ENCODE data around the gene EPHB1. TPM values are rescaled to one million over a fixed set of nuclear protein-coding genes. Genes with fewer than 3 reads are reported as not detected.

EPHB1 gene
- total RNA-seq, 4 donors from 2014 or later, result 2.3 to 5.6 (median 4.6) TPM

- TF ChIP-seq CTCF (IDR thresholded peaks at IDR 0.05) (no peak), POLR2A (IDR thresholded peaks at IDR 0.05) (no peak)
- Histone ChIP-seq H3K36me3 (no peaks in the 10 kb centered on the region), H3K27ac (no peak overlapping the region), H3K4me3 (replicated peaks in 1 of 3) (no peak overlapping the region), H3K4me1 (peaks cover 10 to 24% of the 10 kb centered on the region in 2 donors), H3K27me3 (no peaks in the 10 kb centered on the region), H3K9me3 (no peaks in the 10 kb centered on the region)
- intact Hi-C loops (cut with DNase I), result loop anchor here (2.0 kb wide), 1 partner anchor 79 kb away; no protein-coding TSS in a partner anchor
- DNase-seq, result no peak
- 82 to 89% methylated on average over 5 of the region's 5 CpGs for WGBS, 2 donors
Observed at GRCh38 chr3:135089451-135089850, 294.4 kb downstream of the EPHB1 start.

GRCh38 chr3:135090020-135090717, 295.1 kb downstream of the EPHB1 start:
- 87 to 100% methylated on average over 2 of the region's 2 CpGs for WGBS, 2 donors
- Histone ChIP-seq H3K36me3 (no peaks in the 10 kb centered on the region), H3K9me3 (no peaks in the 10 kb centered on the region), H3K27ac (no peak overlapping the region), H3K4me3 (replicated peaks in 1 of 3) (no peak overlapping the region), H3K27me3 (no peaks in the 10 kb centered on the region), H3K4me1 (peaks cover 10 to 19% of the 10 kb centered on the region in 2 donors)
- peak; percentile 19 to 21 for DNase-seq
- intact Hi-C loops (cut with DNase I), result no loop called here
- TF ChIP-seq POLR2A (IDR thresholded peaks at IDR 0.05) (no peak), CTCF (IDR thresholded peaks at IDR 0.05) (no peak)

GRCh38 chr3:135091946-135092345, 296.9 kb downstream of the EPHB1 start:
- Histone ChIP-seq H3K4me1 (peaks cover 0 to 4% of the 10 kb centered on the region in 2 donors), H3K27ac (no peak overlapping the region), H3K4me3 (replicated peaks in 1 of 3) (no peak overlapping the region), H3K36me3 (no peaks in the 10 kb centered on the region), H3K9me3 (no peaks in the 10 kb centered on the region), H3K27me3 (no peaks in the 10 kb centered on the region)
- no peak for DNase-seq
- no peak for TF ChIP-seq CTCF (IDR thresholded peaks at IDR 0.05)
- TF ChIP-seq POLR2A (IDR thresholded peaks at IDR 0.05), result no peak
- WGBS, 2 donors, result 91 to 95% methylated on average over 5 of the region's 5 CpGs
- intact Hi-C loops (cut with DNase I), result no loop called here

- Histone ChIP-seq H3K36me3 (no peaks in the 10 kb centered on the region), H3K4me3 (replicated peaks in 1 of 3) (no peak overlapping the region), H3K9me3 (no peaks in the 10 kb centered on the region), H3K27ac (no peak overlapping the region), H3K4me1 (peaks cover 0 to 4% of the 10 kb centered on the region in 2 donors), H3K27me3 (no peaks in the 10 kb centered on the region)
- TF ChIP-seq POLR2A (IDR thresholded peaks at IDR 0.05) (no peak), CTCF (IDR thresholded peaks at IDR 0.05) (no peak)
- intact Hi-C loops (cut with DNase I), result no loop called here
- DNase-seq, result peak; percentile 53 to 64
- WGBS, 2 donors, result 52 to 79% methylated on average over 4 of the region's 4 CpGs
Observed at GRCh38 chr3:135093121-135093520, 298.1 kb downstream of the EPHB1 start.

GRCh38 chr3:135097276-135097946, 302.4 kb downstream of the EPHB1 start:
- TF ChIP-seq CTCF (IDR thresholded peaks at IDR 0.05) (no peak), POLR2A (IDR thresholded peaks at IDR 0.05) (no peak)
- H3K27ac ChIP-seq, result no peak overlapping the region
- WGBS, 2 donors, result 93 to 100% methylated on average over 5 of the region's 5 CpGs
- intact Hi-C loops (cut with DNase I), result no loop called here
- no peak for DNase-seq
- H3K9me3 ChIP-seq, result no peaks in the 10 kb centered on the region
- H3K4me1 ChIP-seq, result no peaks in the 10 kb centered on the region
- H3K36me3 ChIP-seq, result no peaks in the 10 kb centered on the region
- H3K4me3 ChIP-seq (replicated peaks in 1 of 3), result no peak overlapping the region
- no peaks in the 10 kb centered on the region for H3K27me3 ChIP-seq

Data from thyroid gland (tissue), 4 donors.